ENCODE results near the gene FAF1. TPM values are rescaled to one million over a fixed set of nuclear protein-coding genes. Genes with fewer than 3 reads are reported as not detected.
"Not testable (repeated sequence)": the region's sequence is repeated elsewhere in the genome, so short reads cannot be mapped to it uniquely, and the experiment has no call there.

Gene FAF1
- total RNA-seq, 1 experiment from 2014 or later = 14.7 TPM

GRCh38 chr1:50766688-50767087 lies 193.4 kb downstream of the FAF1 start:
- intact Hi-C loops (cut with micrococcal nuclease) = no loop called here
- Histone ChIP-seq H3K4me2 (ENCODE audit: low read length) (no peak overlapping the region), H3K9me2 (replicated peaks; ENCODE audit: low read length) (no peaks in the 10 kb centered on the region), H3K79me2 (ENCODE audit: low read length) (peaks cover 47% of the 10 kb centered on the region), H3K27me3 (ENCODE audit: low read length) (no peaks in the 10 kb centered on the region), H3K4me1 (ENCODE audit: insufficient read depth, low read length) (no peaks in the 10 kb centered on the region), H2AFZ (ENCODE audit: low read length) (no peak overlapping the region), H3F3A (ENCODE audit: low read length, unreplicated experiment) (no peaks in the 10 kb centered on the region), H3K36me3 (ENCODE audit: low read depth, low read length) (0 out of 2 replicates have a peak, but pooled peaks cover 4% of the 10 kb centered on the region), H4K20me1 (ENCODE audit: low read length) (no peaks in the 10 kb centered on the region), H3K27ac (ENCODE audit: low read length) (no peak overlapping the region), H3K4me3 (ENCODE audit: low read length) (no peak overlapping the region), H3K9me3 (ENCODE audit: low read length) (no peaks in the 10 kb centered on the region), H3K9ac (ENCODE audit: low read length) (no peak overlapping the region)
- ATAC-seq = no peak
- DNase-seq = no peak
- CTCF ChIA-PET = no interaction called here
- no peak for TF ChIP-seq EZH2phosphoT487 (IDR thresholded peaks at IDR 0.05; ENCODE audit: borderline replicate concordance, low read length)
- no peak for TF ChIP-seq CTCF (conservative IDR thresholded peaks at IDR 0.05; ENCODE audit: low read depth, low read length)
- no peak for TF ChIP-seq EZH2 (IDR thresholded peaks at IDR 0.05; ENCODE audit: low read length, unreplicated experiment)
- POLR2A ChIA-PET (ENCODE audit: unreplicated experiment) = no interaction called here
- BruUV-seq (replicated peaks) = no TSS peak

- H3K27ac ChIP-seq (ENCODE audit: low read length); H3K4me3 ChIP-seq (ENCODE audit: low read length); DNase-seq; H3K9me3 ChIP-seq (ENCODE audit: low read length); H3K79me2 ChIP-seq (ENCODE audit: low read length); H3K4me2 ChIP-seq (ENCODE audit: low read length); H3K36me3 ChIP-seq (ENCODE audit: low read depth, low read length); H3K9ac ChIP-seq (ENCODE audit: low read length); intact Hi-C loops (cut with micrococcal nuclease); H3K9me2 ChIP-seq (replicated peaks; ENCODE audit: low read length); H4K20me1 ChIP-seq (ENCODE audit: low read length); H3F3A ChIP-seq (ENCODE audit: low read length, unreplicated experiment); POLR2A ChIA-PET (ENCODE audit: unreplicated experiment); H3K27me3 ChIP-seq (ENCODE audit: low read length); ATAC-seq; H3K4me1 ChIP-seq (ENCODE audit: insufficient read depth, low read length); CTCF ChIA-PET; BruUV-seq (replicated peaks); H2AFZ ChIP-seq (ENCODE audit: low read length): not testable (repeated sequence)
Observed at GRCh38 chr1:50756543-50756942, 203.5 kb downstream of the FAF1 start.

GRCh38 chr1:50754764-50755163 lies 205.3 kb downstream of the FAF1 start:
- ATAC-seq; H3K27ac ChIP-seq (ENCODE audit: low read length); H3K79me2 ChIP-seq (ENCODE audit: low read length); intact Hi-C loops (cut with micrococcal nuclease); H3K4me2 ChIP-seq (ENCODE audit: low read length); DNase-seq; H4K20me1 ChIP-seq (ENCODE audit: low read length); CTCF ChIA-PET; H3K27me3 ChIP-seq (ENCODE audit: low read length); H2AFZ ChIP-seq (ENCODE audit: low read length); H3K9me2 ChIP-seq (replicated peaks; ENCODE audit: low read length); H3K9me3 ChIP-seq (ENCODE audit: low read length); POLR2A ChIA-PET (ENCODE audit: unreplicated experiment); H3K4me1 ChIP-seq (ENCODE audit: insufficient read depth, low read length); H3K36me3 ChIP-seq (ENCODE audit: low read depth, low read length); H3K4me3 ChIP-seq (ENCODE audit: low read length); H3K9ac ChIP-seq (ENCODE audit: low read length); BruUV-seq (replicated peaks); H3F3A ChIP-seq (ENCODE audit: low read length, unreplicated experiment): not testable (repeated sequence)

- no peak overlapping the region for H3K9ac ChIP-seq (ENCODE audit: low read length)
- TF ChIP-seq EZH2phosphoT487 (IDR thresholded peaks at IDR 0.05; ENCODE audit: borderline replicate concordance, low read length) (no peak), CTCF (conservative IDR thresholded peaks at IDR 0.05; ENCODE audit: low read depth, low read length) (peak; percentile 71)
- H3K27me3 ChIP-seq (ENCODE audit: low read length) = no peaks in the 10 kb centered on the region
- no peaks in the 10 kb centered on the region for H3K36me3 ChIP-seq (ENCODE audit: low read depth, low read length)
- H3K4me3 ChIP-seq (ENCODE audit: low read length) = no peak overlapping the region
- no peak overlapping the region for H3K27ac ChIP-seq (ENCODE audit: low read length)
- H3K79me2 ChIP-seq (ENCODE audit: low read length) = no peaks in the 10 kb centered on the region
- H3F3A ChIP-seq (ENCODE audit: low read length, unreplicated experiment) = no peaks in the 10 kb centered on the region
- no TSS peak for BruUV-seq (replicated peaks)
- no peak overlapping the region for H3K4me2 ChIP-seq (ENCODE audit: low read length)
- intact Hi-C loops (cut with micrococcal nuclease) = no loop called here
- ATAC-seq = peak; percentile 78
- POLR2A ChIA-PET (ENCODE audit: unreplicated experiment) = no interaction called here
- no peaks in the 10 kb centered on the region for H4K20me1 ChIP-seq (ENCODE audit: low read length)
- H3K9me2 ChIP-seq (replicated peaks; ENCODE audit: low read length) = no peaks in the 10 kb centered on the region
- H2AFZ ChIP-seq (ENCODE audit: low read length) = no peak overlapping the region
- H3K4me1 ChIP-seq (ENCODE audit: insufficient read depth, low read length) = no peaks in the 10 kb centered on the region
- DNase-seq = peak; percentile 51
- CTCF ChIA-PET = no interaction called here
- H3K9me3 ChIP-seq (ENCODE audit: low read length) = no peaks in the 10 kb centered on the region
Observed at GRCh38 chr1:50750021-50750619, 209.9 kb downstream of the FAF1 start.

Measured in PC-3 (cell line).